Lower lobe of right lung (tissue), 2 donors: ENCODE measurements around the gene CYP4A22. TPM values are rescaled to one million over a fixed set of nuclear protein-coding genes. Genes with fewer than 3 reads are reported as not detected.

Experiments used
- ATAC-seq, 2 donors: fragments of 200-7000 bp; cut with Tn5 transposase; one replicate each; pipeline ENCODE4 v1.9.1; 2020 to 2022; ENCODE audit warnings: mild to moderate bottlenecking in 2 of 2, moderate library complexity in 2 of 2
- DNase-seq: peaks from one replicate; pipeline ENCODE4 v3.0.0-alpha.2; 2020
- H3K27ac ChIP-seq: fragments of 200-600 bp; one replicate; pipeline ENCODE4 v1.8.0; 2022
- H3K27me3 ChIP-seq: fragments of 200-600 bp; one replicate; pipeline ENCODE4 v1.8.0; 2022; ENCODE audit warnings: low read depth
- H3K36me3 ChIP-seq: fragments of 200-600 bp; one replicate; pipeline ENCODE4 v1.8.0; 2022; ENCODE audit warnings: mild to moderate bottlenecking
- H3K4me1 ChIP-seq: fragments of 200-600 bp; one replicate; pipeline ENCODE4 v1.8.0; 2022
- H3K4me3 ChIP-seq: fragments of 200-600 bp; one replicate; pipeline ENCODE4 v1.8.0; 2022; ENCODE audit warnings: mild to moderate bottlenecking
- H3K9me3 ChIP-seq: fragments of 200-600 bp; one replicate; pipeline ENCODE4 v1.8.0; 2022
- CTCF ChIP-seq: fragments of 200-600 bp; IDR thresholded peaks from one replicate; pipeline ENCODE4 v1.8.0; 2022; ENCODE audit warnings: antibody characterized with exemption, mild to moderate bottlenecking
- intact Hi-C: fragments of 100-400 bp; cut with DNase I; formaldehyde crosslinking; loops from one replicate; pipeline ENCODE4 v1.11.0; 2022
- total RNA-seq: library from RNA; stranded (reverse); fragmentation: NEBNext Ultra II Directional; extraction: Animal tissue kit (Norgen Biotek cat#: 25700); gene quantifications from one replicate; pipeline ENCODE4 v1.2.1, GENCODE V29; 2021
- donor health status: DM: no; HTN: yes; CAD: no; lungs with severe emphysema.

CYP4A22 gene
- total RNA-seq, 1 donor from 2014 or later, result not detected

GRCh38 chr1:47198214-47198613, 61.0 kb downstream of the CYP4A22 start:
- Histone ChIP-seq H3K4me3 (no peak overlapping the region), H3K27me3 (no peaks in the 10 kb centered on the region), H3K4me1 (peaks cover under 1% of the 10 kb centered on the region), H3K27ac (no peak overlapping the region), H3K9me3 (no peaks in the 10 kb centered on the region), H3K36me3 (no peaks in the 10 kb centered on the region)
- ATAC-seq (no peak), DNase-seq (no peak)
- no peak for TF ChIP-seq CTCF
- intact Hi-C loops, result no loop called here

Other genes starting within 250 kb of the CYP4A22 start
- gene CYP4A11, start 196.0 kb upstream of the CYP4A22 start, total RNA-seq, result not detected
- gene CYP4X1, start 113.8 kb upstream of the CYP4A22 start, total RNA-seq, result 12.8 TPM
- 1.4 TPM for gene CYP4Z1, start 70.2 kb upstream of the CYP4A22 start, total RNA-seq
- 22.6 TPM for gene PDZK1IP1, start 52.6 kb downstream of the CYP4A22 start, total RNA-seq
- 15.4 TPM for gene TAL1, start 94.8 kb downstream of the CYP4A22 start, total RNA-seq
- gene STIL, start 176.7 kb downstream of the CYP4A22 start, total RNA-seq, result 1.6 TPM
- 116 TPM for gene CMPK1, start 196.3 kb downstream of the CYP4A22 start, total RNA-seq